Duodenal mucosa (tissue), 2 donors: ENCODE data around the gene ACSS1.

Experiments used
- H3K27ac ChIP-seq: one replicate; pipeline ENCODE4 v1.7.0; 2013; ENCODE audit warnings: low read depth, low read length
- H3K27me3 ChIP-seq, 2 donors: one replicate each; pipeline ENCODE4 v1.7.0; 2013; ENCODE audit warnings: low read length in 2 of 2, control low read depth in 1 of 2; ENCODE audit not compliant: insufficient read depth in 2 of 2, control insufficient read depth in 1 of 2
- H3K36me3 ChIP-seq, 2 donors: one replicate each; pipeline ENCODE4 v1.7.0; 2013; ENCODE audit warnings: low read length in 2 of 2, control low read depth in 1 of 2; ENCODE audit not compliant: insufficient read depth in 2 of 2, control insufficient read depth in 1 of 2
- H3K4me1 ChIP-seq, 2 donors: one replicate each; pipeline ENCODE4 v1.7.0; 2013; ENCODE audit warnings: low read length in 2 of 2, control low read depth in 1 of 2; ENCODE audit not compliant: insufficient read depth in 2 of 2, control insufficient read depth in 1 of 2
- H3K4me3 ChIP-seq, 2 donors: one replicate each; pipeline ENCODE4 v1.7.0; 2013; ENCODE audit warnings: low read length in 2 of 2, low read depth in 1 of 2
- H3K9ac ChIP-seq, 2 donors: one replicate each; pipeline ENCODE4 v1.7.0; 2013; ENCODE audit warnings: low read length in 2 of 2, low read depth in 1 of 2
- H3K9me3 ChIP-seq, 2 donors: one replicate each; pipeline ENCODE4 v1.7.0; 2013; ENCODE audit warnings: low read length in 2 of 2, control low read depth in 1 of 2; ENCODE audit not compliant: control insufficient read depth in 1 of 2

The ACSS1 gene

DNA sequence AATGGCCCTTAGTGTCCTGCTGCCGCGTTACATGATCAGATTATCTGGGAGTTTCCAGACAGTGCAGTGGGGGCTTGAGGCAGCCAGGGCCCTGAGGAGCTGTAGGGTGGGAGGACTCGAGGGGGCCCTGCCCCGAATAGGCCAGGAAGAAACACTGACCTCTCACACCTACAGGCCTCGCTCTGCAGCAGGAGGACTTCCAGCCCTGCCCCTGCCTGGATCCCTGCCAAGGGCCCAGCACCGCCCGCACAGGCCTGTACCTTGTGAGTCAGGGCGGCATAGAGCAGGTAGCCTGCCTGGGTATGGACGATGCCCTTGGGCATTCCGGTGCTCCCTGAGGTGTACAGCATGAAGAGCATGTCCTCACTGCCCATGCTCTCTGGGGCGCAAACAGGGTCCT lies 35.3 kb downstream of the ACSS1 start:
- Histone ChIP-seq H3K36me3 (peaks cover 25 to 48% of the 10 kb centered on the region in 2 donors), H3K27me3 (no peaks in the 10 kb centered on the region), H3K4me1 (peaks cover 27 to 34% of the 10 kb centered on the region in 2 donors), H3K9ac (no peak overlapping the region), H3K9me3 (no peaks in the 10 kb centered on the region), H3K27ac (no peak overlapping the region), H3K4me3 (no peak overlapping the region)

DNA sequence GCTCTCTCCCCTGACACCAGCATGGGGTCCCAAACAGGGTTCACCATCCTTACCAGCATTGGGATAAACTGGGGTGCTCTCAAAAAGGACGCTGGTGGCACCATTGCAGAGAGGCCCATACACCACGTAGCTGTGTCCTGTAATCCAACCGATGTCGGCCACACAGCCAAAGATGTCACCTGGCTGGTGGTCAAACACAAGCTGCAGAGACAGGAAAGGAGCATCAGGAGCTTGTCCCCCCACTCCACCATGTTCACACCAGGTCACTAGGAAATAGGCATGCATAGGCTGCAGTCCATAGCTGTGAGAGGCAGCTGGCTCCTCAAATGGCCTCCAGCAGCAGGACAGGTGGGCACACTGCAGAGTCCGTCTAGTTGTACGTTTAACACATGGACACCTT lies 36.6 kb downstream of the ACSS1 start:
- Histone ChIP-seq H3K9me3 (no peaks in the 10 kb centered on the region), H3K36me3 (peaks cover 28 to 54% of the 10 kb centered on the region in 2 donors), H3K4me1 (peaks cover 29 to 34% of the 10 kb centered on the region in 2 donors), H3K9ac (no peak overlapping the region), H3K27me3 (no peaks in the 10 kb centered on the region), H3K27ac (no peak overlapping the region), H3K4me3 (no peak overlapping the region)

DNA sequence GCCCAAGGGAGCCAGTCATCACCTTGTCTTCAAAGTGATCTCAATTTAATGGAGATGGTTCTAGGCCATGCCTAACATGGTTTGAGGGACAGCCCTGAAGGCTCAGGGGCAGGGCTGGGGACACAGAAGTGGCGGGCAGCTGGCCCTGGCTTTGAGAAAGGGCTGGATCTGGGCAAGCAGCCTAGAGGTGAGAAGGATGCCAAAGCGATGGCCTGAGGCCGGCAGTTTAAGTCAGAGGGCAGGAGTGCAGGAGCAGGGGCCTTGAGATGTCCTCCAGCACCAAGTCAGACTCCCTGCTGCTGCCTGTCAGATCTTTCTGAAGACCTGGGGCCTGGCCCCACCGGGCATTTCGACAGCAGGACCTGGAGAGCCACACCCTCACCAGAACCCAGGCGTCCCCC lies 37.0 kb downstream of the ACSS1 start:
- peaks cover 29 to 36% of the 10 kb centered on the region in 2 donors for H3K4me1 ChIP-seq
- H3K9me3 ChIP-seq, result no peaks in the 10 kb centered on the region
- no peaks in the 10 kb centered on the region for H3K27me3 ChIP-seq
- H3K4me3 ChIP-seq, result no peak overlapping the region
- H3K9ac ChIP-seq, result no peak overlapping the region
- no peak overlapping the region for H3K27ac ChIP-seq
- H3K36me3 ChIP-seq, result peaks cover 29 to 54% of the 10 kb centered on the region in 2 donors

DNA sequence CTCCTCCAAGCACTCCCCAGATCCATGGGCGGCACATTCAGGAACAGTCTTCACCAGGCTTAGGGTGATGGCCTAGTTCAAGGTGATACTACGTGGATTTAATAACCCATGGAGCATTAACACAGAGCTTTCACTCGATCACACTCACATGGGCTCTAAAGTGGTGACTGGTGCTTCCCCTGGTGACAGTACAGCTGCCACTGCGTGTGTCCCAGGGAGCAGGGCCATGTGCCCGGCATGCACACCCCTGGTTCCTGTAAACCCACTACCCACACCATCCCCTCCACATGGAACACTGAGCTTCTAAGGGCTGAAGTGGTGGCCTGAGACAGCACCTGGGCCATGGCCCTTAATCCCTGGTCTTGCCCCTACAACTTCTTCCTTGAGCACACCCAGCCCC lies 37.6 kb downstream of the ACSS1 start:
- Histone ChIP-seq H3K27ac (no peak overlapping the region), H3K4me1 (peaks cover 29 to 37% of the 10 kb centered on the region in 2 donors), H3K27me3 (no peaks in the 10 kb centered on the region), H3K9me3 (no peaks in the 10 kb centered on the region), H3K36me3 (peaks cover 27 to 52% of the 10 kb centered on the region in 2 donors), H3K9ac (no peak overlapping the region), H3K4me3 (no peak overlapping the region)

DNA sequence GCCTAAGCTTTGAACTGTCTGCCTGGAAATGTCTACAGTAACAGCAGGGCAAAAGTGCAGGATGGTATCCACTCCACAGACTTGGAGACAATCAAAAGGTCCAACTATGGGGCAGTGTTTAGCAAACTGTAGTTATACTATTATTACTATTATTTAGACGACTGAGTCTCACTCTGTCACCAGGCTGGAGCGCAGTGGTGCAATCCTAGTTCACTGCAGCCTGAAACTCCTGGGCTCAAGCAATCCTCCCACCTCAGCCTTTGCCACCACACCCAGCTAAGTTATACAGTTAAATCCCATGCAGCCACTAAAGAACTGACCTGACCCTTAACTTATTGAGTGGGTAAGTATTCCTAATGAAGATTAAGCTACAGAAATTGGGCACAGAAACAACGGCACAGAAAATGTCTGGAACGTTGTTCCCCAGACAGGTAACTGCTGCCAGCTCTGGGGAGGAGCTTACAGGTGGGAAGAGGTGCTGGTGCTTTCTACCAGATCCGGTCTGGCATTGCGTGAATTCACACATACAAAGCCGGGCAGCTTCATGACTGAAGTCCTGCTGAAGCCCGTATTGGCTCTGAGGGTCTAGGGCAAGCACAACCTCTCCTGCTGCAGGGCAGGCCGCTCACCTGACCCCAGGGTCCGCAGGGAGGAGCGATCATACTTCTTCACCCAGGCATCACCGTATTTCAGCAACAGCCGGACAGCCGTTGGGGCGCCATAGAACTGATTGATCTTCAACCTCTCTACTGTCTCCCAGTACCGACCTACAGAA lies 38.4 kb downstream of the ACSS1 start:
- H3K4me3 ChIP-seq, result no peak overlapping the region
- no peaks in the 10 kb centered on the region for H3K27me3 ChIP-seq
- H3K4me1 ChIP-seq, result peaks cover 29 to 37% of the 10 kb centered on the region in 2 donors
- no peak overlapping the region for H3K9ac ChIP-seq
- H3K36me3 ChIP-seq, result peaks cover 29 to 52% of the 10 kb centered on the region in 2 donors
- H3K9me3 ChIP-seq, result no peaks in the 10 kb centered on the region
- H3K27ac ChIP-seq, result no peak overlapping the region

DNA sequence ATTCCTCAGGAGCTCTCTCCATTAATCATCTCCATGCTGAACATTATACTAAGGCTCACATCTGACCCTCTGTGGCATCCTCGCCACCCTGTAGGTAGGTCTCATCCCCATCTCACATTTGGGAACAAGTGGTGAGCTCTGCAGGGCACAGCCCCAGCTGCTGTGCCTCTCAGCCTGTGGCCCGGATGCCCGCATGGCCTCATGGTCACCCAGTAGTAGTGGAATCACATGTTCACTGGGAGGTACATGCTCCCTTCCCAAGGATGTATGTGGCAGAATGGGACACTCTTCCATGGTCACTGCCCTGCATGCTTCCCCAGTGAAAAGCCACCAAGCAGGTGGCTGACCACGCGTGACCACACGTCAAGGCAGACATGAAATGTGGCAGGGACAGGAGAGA lies 39.1 kb downstream of the ACSS1 start:
- Histone ChIP-seq H3K27ac (no peak overlapping the region), H3K4me1 (peaks cover 25 to 33% of the 10 kb centered on the region in 2 donors), H3K4me3 (no peak overlapping the region), H3K36me3 (peaks cover 36 to 59% of the 10 kb centered on the region in 2 donors), H3K9me3 (no peaks in the 10 kb centered on the region), H3K27me3 (no peaks in the 10 kb centered on the region), H3K9ac (no peak overlapping the region)

DNA sequence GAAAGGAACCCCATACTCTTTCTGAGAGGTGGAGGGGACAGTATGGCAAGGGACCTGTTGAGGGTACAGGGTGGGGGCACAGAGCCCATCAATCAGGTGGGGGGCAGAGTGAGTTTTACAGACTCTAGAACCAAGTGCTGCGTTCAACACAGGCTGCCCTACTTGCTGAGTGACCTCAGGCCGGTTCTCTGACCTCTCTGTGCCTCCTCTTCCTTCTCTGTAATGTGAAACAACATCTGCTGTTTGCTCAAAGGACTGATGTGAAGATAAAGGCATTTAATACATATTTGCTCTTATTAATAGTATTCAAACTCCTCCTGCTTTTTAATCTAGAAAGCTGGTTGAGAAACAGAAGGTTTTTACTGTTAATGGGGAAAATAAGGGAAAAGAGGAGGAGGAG lies 39.5 kb downstream of the ACSS1 start:
- H3K36me3 ChIP-seq, result peaks cover 40 to 64% of the 10 kb centered on the region in 2 donors
- H3K27ac ChIP-seq, result no peak overlapping the region
- H3K9me3 ChIP-seq, result no peaks in the 10 kb centered on the region
- no peak overlapping the region for H3K4me3 ChIP-seq
- no peak overlapping the region for H3K9ac ChIP-seq
- H3K27me3 ChIP-seq, result no peaks in the 10 kb centered on the region
- H3K4me1 ChIP-seq, result peaks cover 21 to 29% of the 10 kb centered on the region in 2 donors

DNA sequence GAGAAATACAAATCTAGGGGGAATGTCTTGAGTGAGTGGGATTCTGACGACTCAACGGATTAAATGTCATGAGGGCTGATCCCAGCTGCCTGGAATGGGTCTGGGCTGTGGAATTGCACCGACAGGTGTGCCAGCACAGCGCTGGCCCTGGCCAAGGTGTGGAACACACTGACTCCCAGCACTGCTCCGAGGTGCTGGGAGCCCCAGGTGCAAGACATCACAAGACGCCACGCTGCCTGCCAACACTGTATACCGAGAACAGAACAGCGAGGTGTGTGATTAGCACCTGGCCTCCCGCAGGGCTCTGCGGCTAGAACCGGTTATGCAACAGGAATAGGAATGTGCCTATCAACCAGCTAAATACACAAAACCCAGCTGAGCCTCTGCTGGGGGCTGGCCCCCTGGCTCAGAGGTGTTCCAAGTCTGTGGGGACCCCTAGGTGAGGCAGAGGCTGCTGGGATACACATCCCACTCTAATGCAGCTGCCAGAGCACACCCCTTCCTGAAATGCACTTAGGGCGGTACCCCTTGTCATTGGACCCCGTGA lies 40.6 kb downstream of the ACSS1 start:
- Histone ChIP-seq H3K9ac (no peak overlapping the region), H3K4me1 (peaks cover 10 to 18% of the 10 kb centered on the region in 2 donors), H3K4me3 (no peak overlapping the region), H3K27me3 (no peaks in the 10 kb centered on the region), H3K27ac (peak overlapping the region; percentile 13), H3K9me3 (no peaks in the 10 kb centered on the region), H3K36me3 (peaks cover 47 to 69% of the 10 kb centered on the region in 2 donors)

DNA sequence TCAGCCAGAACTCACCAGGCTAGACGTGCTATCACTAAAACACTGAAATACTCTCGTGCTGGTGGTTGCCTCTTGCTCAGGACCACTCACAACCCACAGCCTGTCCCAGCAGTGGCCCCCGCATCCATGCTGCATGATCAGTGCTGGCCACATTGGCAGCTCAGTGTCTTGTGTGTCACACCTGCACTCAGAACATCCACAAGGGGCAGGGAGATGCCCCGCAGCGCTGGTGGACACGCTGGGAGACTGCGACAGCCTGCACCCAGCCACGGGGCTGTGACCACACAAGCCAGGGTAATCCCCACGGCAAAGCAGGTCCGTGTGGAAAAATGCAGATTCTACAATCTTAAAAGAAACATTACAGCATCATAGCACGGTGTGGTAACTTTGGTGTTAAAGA lies 41.5 kb downstream of the ACSS1 start:
- Histone ChIP-seq H3K27ac (no peak overlapping the region), H3K4me1 (peaks cover 8 to 11% of the 10 kb centered on the region in 2 donors), H3K9me3 (no peaks in the 10 kb centered on the region), H3K4me3 (no peak overlapping the region), H3K27me3 (no peaks in the 10 kb centered on the region), H3K36me3 (peaks cover 55 to 74% of the 10 kb centered on the region in 2 donors), H3K9ac (no peak overlapping the region)

DNA sequence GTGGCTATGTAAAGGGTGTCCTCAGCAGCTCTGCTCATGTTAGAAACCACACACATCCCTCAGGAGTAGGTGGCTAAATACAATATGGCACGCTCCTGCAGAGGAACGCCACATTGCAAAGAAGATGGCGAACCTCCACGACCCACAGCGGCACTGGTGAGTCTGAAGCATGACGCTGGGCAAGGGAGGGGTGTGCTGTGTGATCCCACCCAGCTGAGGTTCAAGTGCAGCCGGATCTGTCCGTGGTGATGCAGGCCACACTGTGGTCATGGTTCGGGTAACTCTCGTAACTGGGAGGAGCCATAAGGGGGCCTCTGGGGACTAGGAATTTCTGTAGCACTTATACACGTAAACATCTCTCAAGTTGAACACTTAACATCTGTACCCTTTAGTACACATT lies 42.0 kb downstream of the ACSS1 start:
- Histone ChIP-seq H3K4me1 (peaks cover 8 to 9% of the 10 kb centered on the region in 2 donors), H3K27ac (no peak overlapping the region), H3K4me3 (no peak overlapping the region), H3K9me3 (no peaks in the 10 kb centered on the region), H3K36me3 (peaks cover 60 to 74% of the 10 kb centered on the region in 2 donors), H3K27me3 (no peaks in the 10 kb centered on the region), H3K9ac (no peak overlapping the region)
